ENCODE results near the gene IGLL5.

DNA sequence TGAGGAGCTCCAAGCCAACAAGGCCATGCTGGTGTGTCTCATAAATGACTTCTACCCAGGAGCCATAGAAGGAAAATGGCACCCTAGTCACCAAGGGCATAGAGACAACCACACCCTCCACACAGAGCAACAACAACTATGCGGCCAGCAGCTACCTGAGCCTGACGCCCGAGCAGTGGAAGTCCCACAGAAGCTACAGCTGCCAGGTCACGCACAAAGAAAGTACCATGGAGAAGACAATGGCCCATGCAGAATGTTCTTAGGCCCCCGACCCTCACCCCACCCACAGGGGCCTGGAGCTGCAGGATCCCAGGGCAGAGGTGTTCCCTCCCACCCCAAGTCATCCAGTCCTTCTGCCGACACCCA lies 28.0 kb downstream of the IGLL5 start:
- no peak for TF ChIP-seq ZNF114 (tag by site-specific recombination; IDR thresholded peaks at IDR 0.05)
- TF ChIP-seq, protein P1, sequence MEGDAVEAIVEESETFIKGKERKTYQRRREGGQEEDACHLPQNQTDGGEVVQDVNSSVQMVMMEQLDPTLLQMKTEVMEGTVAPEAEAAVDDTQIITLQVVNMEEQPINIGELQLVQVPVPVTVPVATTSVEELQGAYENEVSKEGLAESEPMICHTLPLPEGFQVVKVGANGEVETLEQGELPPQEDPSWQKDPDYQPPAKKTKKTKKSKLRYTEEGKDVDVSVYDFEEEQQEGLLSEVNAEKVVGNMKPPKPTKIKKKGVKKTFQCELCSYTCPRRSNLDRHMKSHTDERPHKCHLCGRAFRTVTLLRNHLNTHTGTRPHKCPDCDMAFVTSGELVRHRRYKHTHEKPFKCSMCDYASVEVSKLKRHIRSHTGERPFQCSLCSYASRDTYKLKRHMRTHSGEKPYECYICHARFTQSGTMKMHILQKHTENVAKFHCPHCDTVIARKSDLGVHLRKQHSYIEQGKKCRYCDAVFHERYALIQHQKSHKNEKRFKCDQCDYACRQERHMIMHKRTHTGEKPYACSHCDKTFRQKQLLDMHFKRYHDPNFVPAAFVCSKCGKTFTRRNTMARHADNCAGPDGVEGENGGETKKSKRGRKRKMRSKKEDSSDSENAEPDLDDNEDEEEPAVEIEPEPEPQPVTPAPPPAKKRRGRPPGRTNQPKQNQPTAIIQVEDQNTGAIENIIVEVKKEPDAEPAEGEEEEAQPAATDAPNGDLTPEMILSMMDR (tag by site-specific recombination; IDR thresholded peaks at IDR 0.05) = no peak
- no peak for TF ChIP-seq ZNF133 (tag by site-specific recombination; IDR thresholded peaks at IDR 0.05)
- TF ChIP-seq ZEB2 (tag by site-specific recombination; IDR thresholded peaks at IDR 0.05) = no peak
- no peak for TF ChIP-seq ZNF121 (tag by site-specific recombination; IDR thresholded peaks at IDR 0.05)
- no peak for TF ChIP-seq GLIS1 (tag by site-specific recombination; IDR thresholded peaks at IDR 0.05)
- no peak for TF ChIP-seq ZNF416 (tag by site-specific recombination; IDR thresholded peaks at IDR 0.05)
- no peak for TF ChIP-seq ZNF10 (tag by site-specific recombination; IDR thresholded peaks at IDR 0.05)
- no peak for TF ChIP-seq SCRT2 (tag by site-specific recombination; IDR thresholded peaks at IDR 0.05)
